Measurements from ENCODE around the gene GPC6. TPM values are rescaled to one million over a fixed set of nuclear protein-coding genes. Genes with fewer than 3 reads are reported as not detected.
A peak's percentile ranks its signal among the peaks of the same experiment; 100 is the strongest.

GPC6 gene
- polyA plus RNA-seq, 3 donors, result 54.9 to 59.5 (median 55.3) TPM

GRCh38 chr13:93673885-93674284, 447.3 kb downstream of the GPC6 start:
- no peak for DNase-seq

- no peak for DNase-seq
These were observed 447.7 kb downstream of the GPC6 start for GRCh38 chr13:93674337-93674755.

- no peak for DNase-seq
These were observed 453.7 kb downstream of the GPC6 start for GRCh38 chr13:93680329-93680728.

DNA sequence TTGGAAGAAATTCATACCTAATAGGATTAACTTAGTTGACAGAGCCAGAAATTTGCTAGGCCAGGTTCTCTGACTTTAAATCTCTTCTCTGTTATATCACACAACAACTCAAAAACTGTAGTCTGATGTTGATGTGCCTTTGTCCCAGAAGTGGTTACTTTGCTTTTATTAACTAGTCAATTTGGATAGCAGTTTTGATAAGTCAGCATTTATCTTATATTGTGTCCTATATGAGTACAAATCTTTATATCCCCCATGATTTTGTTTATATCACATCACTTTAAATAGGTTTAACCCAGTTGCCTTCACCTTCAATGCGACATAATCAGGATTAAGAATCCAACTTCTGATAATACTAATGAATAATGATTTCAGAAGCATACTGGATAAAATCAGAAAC, 459.3 kb downstream of the GPC6 start:
- DNase-seq, result no peak

DNA sequence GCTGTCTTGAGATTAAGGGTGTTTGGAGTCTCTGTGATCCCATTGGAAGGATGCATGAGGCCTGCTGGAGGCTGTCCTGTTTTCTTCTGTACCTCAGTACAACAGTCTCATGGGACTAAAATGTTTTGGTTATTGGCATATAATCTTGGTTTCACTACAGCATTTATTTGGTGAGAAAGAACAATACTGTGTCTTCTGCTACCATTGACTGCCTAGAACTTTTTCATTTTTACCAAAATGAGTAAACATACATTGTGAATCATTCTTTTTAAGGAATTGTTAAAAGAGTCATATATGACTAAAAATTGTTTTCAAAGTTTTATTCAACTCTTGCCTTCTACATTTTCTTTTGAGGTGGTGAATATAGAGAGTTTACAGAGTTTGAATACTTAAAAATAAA, 459.8 kb downstream of the GPC6 start:
- no peak for DNase-seq

DNA sequence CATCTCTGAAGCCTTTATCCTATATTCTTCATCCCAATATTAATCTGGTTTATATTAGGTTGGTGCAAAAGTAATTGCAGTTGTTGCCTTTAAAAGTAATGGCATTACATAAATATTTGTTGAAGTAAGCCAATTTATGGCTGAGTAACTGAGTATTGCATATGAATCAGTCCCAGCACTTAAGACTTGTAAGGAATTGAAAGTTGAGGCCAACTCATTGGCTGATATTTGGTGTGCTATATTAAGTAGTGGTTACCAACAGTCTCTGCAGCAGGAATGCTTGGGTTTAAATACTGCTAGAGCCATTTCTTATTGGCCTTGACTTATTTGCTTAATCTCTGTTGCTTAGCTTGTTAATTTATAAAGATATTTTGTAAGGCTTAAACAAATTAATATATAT, 460.7 kb downstream of the GPC6 start:
- no peak for DNase-seq

GRCh38 chr13:93689333-93689732, 462.7 kb downstream of the GPC6 start:
- no peak for DNase-seq

DNA sequence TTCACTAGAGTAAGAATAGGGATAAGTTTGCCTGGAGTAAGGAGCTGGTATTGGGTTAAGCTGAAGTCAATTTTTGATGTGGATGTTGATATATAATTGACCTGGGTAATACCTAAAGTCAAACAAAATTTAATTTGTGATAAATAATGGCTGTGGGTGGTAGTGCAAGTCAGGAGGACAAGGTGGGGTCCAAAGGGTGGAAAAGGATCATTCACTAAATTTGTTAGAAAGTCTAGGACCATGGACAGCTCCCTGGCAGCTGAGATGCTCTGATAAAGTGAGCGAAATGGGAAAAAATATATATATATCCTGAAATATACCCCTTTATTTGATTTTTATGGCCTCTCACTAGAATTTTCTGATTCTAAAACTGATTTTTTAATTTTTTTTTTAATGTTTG, 463.5 kb downstream of the GPC6 start:
- DNase-seq, result peak; percentile 38

- DNase-seq, result no peak
These were observed 471.5 kb downstream of the GPC6 start for GRCh38 chr13:93698016-93698613.

DNA sequence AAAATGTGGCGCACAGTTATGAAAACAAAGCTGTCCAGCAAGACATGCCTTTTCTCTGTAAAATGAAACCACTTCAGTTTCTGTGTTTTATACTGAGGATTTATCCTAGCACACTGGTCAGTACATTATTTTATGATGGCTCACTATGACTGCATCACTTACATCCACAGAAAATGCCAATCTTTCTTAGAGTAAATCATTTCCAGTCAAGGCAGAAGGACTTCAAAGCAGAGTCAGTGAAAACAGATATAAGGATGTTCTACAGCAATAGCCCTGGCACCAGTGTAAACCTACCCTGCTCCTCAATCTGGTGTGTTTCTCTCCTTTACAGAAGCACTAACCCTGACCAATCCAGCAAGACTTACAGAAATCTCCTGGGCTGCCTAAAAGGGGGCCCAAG, 473.5 kb downstream of the GPC6 start:
- no peak for DNase-seq

GRCh38 chr13:93708308-93709075, 481.9 kb downstream of the GPC6 start:
- no peak for DNase-seq

- no peak for DNase-seq
These were observed 483.1 kb downstream of the GPC6 start for GRCh38 chr13:93709506-93710244.

DNA sequence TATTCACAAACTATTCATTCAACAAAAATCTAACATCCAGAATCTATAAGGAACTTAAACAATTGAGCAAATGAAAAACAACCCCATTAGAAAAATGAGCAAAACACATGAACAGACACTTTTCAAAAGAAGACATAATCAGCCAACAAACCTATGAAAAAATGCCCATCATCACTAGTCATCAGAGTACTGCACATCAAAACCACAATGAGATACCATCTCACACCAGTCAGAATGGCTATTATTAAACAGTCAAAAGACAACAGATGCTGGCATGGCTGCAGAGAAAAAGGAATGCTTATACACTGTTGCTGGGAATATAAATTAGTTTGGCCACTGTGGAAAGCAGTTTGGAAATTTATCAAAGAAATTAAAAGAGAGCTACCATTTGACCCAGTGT, 487.6 kb downstream of the GPC6 start:
- DNase-seq, result no peak

DNA sequence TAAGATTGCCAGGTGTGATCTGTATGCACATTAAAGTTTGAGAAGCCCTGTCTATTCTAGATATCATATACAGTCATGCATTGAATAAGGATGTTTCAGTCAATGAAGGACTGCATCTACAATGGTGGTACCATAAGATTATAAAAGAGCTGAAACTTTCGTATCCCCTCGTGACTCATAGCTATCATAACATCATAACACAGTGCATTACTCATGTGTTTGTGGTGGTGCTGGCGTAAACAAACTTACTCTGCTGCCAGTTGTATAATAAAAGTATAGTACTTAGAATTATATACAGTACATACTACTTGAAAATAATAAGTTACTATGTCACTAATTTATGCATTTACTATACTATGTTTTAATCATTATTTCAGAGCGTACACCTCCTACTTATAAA, 489.3 kb downstream of the GPC6 start:
- no peak for DNase-seq

DNA sequence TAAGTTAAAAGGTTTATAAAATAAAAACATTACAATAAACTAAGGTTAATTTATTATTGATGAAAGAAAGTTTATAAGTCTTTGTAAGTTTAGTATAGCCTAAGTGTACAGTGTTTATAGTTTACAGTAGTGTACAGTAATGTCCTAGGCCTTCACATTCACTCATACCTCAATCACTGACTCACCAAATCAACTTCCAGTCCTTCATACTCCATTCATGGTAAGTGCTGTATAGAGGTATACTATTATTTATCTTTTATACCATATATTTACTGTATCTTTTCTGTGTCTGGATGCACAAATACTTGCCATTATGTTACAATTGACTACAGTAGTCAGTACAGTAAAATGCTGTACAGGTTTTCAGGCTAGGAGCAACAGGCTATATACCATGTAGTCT, 490.0 kb downstream of the GPC6 start:
- no peak for DNase-seq

DNA sequence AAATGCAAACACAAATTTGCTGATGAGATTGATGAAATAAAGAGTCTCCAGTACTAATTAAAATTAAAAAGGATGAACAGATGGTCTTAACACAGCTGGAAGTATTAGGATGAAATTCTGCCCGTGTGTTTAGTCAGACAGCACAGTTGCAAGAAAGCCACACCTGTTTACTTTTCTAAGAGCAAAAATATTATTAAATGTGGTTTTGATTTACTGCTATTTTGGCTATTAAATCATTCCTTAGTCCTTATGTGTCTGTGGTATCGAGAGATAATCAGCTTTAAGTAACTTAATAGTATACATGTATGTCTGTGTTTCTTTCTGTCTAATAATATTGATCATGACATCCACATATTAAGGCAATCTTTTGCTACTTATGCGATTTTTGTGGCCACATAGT, 494.9 kb downstream of the GPC6 start:
- DNase-seq, result no peak

DNA sequence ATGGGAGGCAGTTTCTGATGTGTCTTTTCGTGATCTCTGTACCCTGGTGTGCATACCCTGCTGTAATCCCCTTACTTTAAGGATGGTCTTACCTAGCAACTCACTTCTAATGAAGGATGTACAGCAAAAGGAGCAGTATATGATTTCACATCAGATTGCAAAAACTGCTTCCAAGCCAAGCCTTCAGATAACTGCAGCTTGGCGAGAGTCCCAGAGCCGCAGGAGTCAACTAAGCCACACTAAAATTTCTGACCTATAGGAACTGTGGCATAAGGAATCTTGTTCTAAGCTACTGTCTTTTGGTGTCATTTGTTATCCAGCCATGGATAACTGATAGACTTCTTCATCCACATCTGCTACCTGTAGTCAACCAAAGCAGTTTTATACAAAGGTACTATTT, 496.7 kb downstream of the GPC6 start:
- DNase-seq, result no peak

DNA sequence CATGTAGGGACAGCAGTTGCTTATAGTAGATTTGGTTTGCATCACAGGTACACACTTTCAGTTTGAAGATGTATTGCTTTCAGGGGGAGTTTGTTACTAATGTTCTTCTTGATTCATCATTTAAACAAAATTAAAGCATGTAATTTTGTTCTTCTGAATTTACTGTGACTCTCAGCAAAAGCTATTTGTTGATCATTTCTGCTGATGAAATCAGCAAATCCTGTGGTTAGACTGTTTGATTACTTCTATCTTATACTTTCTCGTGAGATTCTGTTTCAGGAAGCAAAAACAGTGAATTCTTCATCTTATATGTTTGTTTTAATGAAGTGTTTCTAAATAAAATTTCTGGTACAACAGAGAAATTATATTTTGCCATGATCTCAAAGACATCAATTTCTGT, 497.6 kb downstream of the GPC6 start:
- DNase-seq, result no peak

- no peak for DNase-seq
These were observed 499.8 kb downstream of the GPC6 start for GRCh38 chr13:93726173-93726957.

DNA sequence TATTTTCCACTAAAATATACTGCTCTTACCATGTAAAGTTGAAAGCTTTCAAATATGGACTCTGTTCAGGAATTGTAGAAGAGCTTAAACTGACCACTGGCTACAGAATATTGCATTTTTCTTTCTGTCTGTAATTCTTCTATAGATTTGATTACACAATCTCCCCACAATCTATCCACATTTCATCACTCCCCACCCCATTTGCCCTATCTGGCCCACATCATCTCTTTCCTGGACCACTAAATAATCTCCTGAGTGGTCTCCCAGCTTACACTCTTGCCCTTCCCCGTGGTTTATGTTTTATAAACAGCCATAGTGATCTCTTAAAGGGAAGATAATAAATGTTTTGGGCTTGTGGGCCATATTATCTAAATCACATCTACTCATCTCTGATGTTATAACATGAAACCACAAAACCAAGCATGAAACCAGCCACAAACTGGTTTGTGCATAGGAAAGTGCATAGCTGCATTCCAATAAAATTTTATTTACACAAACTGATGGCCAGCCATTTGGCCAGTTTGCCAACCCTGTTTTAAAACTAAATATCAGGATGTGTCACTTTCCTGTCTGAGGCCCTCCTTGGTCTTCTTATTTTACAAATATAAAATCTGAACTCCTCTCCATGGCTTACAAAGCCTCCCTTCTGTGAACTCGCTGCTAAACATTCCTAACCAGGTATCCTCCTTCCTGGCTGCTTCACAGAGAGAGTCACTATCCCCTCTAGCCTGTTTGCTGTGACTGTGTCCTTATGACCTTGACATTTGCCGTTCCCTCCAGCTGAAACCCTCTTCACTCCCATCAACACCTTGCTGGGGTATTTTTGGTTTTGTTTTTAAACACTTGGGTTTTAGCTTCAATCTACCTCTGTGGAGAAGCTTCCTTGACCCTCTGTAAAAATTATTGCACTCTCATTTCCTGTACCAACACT, 500.9 kb downstream of the GPC6 start:
- DNase-seq, result no peak

DNA sequence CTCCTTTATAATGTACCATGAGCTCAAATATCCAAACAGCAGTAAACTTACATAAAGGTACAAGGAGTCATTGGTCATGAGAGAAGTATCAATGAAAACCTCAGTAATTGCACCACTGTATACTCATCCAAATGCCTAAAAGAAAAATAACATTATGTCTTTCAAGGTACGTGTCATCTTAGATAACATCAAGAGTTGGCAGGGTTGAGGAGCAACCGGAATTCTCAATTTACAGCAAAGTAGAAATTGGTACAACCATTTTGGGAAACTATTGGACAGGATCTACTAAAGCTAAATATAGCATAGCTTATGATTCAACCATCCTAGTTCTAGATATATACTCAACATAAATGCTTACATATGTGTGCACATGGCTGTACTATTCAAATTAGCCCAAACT, 502.8 kb downstream of the GPC6 start:
- DNase-seq, result no peak

Measured in renal pelvis (tissue), 4 donors.